K562 (cell line): Measurements from ENCODE around the gene PCDHGB1. TPM values are rescaled to one million over a fixed set of nuclear protein-coding genes. Genes with fewer than 3 reads are reported as not detected.

Experiments used
- ATAC-seq: fragments of 200-7000 bp; cut with Tn5 transposase; 3 replicates; pipeline ENCODE4 v1.9.1; 2020; ENCODE audit warnings: moderate library complexity
- BruUV-seq: library from RNA; stranded (reverse); fragments of 400-500 nt; replicated peaks from 2 replicates; lab custom pipeline; 2021; lab: Mats Ljungman, UMichigan
- CTCF ChIA-PET: fragments of 300-600 bp; formaldehyde crosslinking; extraction: SDS; loops from one replicate; lab custom pipeline; 2021; ENCODE audit warnings: low intra/inter-chr PET ratio; lab: Yijun Ruan, JAX
- POLR2A ChIA-PET: fragments of 300-600, 350-650 bp; sonication (Branson Sonifier 250); formaldehyde crosslinking; extraction: SDS; loops from one replicate; lab custom pipeline; 2021; ENCODE audit warnings: antibody characterized with exemption, inconsistent platforms; lab: Yijun Ruan, JAX
- DNase-seq, 4 experiments: peaks; one replicate each; pipeline versions ENCODE4 v3.0.0 to v3.0.0-alpha.2; 2011 to 2018; ENCODE audit warnings: low spot score in 3 of 4, mixed read lengths in 3 of 4; ENCODE audit errors: extremely low read depth in 1 of 4
- FAIRE-seq: peaks from 2 replicates; lab custom pipeline; 2011; peaks lifted over from hg19 to GRCh38; lab: Jason Lieb, UNC
- H2AFZ ChIP-seq: 2 replicates; pipeline ENCODE4 v1.6.0; 2011; ENCODE audit warnings: low read depth, low read length, control low read depth, inconsistent platforms
- H3K27ac ChIP-seq: fragments of 200-600 bp; 3 replicates; pipeline ENCODE4 v1.8.0; 2011; ENCODE audit warnings: low read depth, mild to moderate bottlenecking, control low read depth, inconsistent platforms, low read length, moderate library complexity, mixed read lengths; ENCODE audit errors: extremely low read depth
- H3K27me3 ChIP-seq, 2 experiments: fragments of 300-600 bp in 1 of 2; 2 replicates in 1 of 2; 3 replicates in 1 of 2; pipeline versions ENCODE4 v1.6.0 to v1.8.0; 2011; ENCODE audit warnings: inconsistent platforms in 2 of 2, low read length in 2 of 2, mild to moderate bottlenecking in 1 of 2, mixed read lengths in 1 of 2, moderate library complexity in 1 of 2; ENCODE audit not compliant: control insufficient read depth in 2 of 2, insufficient read depth in 2 of 2
- H3K36me3 ChIP-seq: fragments of 300-600 bp; 3 replicates; pipeline ENCODE4 v1.8.0; 2011; ENCODE audit warnings: mild to moderate bottlenecking, low read length, inconsistent platforms; ENCODE audit not compliant: control insufficient read depth, insufficient read depth
- H3K4me1 ChIP-seq, 2 experiments: fragments of 200-600 bp in 1 of 2; replicated peaks in 1 of 2; 2 replicates in 1 of 2; 3 replicates in 1 of 2; pipeline versions ENCODE4 v1.5.1 to v1.8.0; 2011; ENCODE audit warnings: inconsistent platforms in 2 of 2, low read length in 2 of 2, mild to moderate bottlenecking in 1 of 2, mixed read lengths in 1 of 2, moderate library complexity in 1 of 2; ENCODE audit not compliant: control insufficient read depth in 2 of 2, insufficient read depth in 2 of 2
- H3K4me2 ChIP-seq: 2 replicates; pipeline ENCODE4 v1.6.1; 2011; ENCODE audit warnings: low read length, control low read depth, inconsistent platforms, mixed read lengths; ENCODE audit not compliant: insufficient read depth
- H3K4me3 ChIP-seq: fragments of 200-600 bp; sonication (generic), shearing (Covaris generic); 2 replicates; pipeline ENCODE4 v1.5.1; 2016; ENCODE audit warnings: control low read depth, inconsistent platforms
- H3K79me2 ChIP-seq: fragments of 200-600 bp; 3 replicates; pipeline ENCODE4 v1.8.0; 2011; ENCODE audit warnings: low read length, inconsistent platforms; ENCODE audit not compliant: control insufficient read depth, insufficient read depth
- H3K9ac ChIP-seq, 2 experiments: 2 replicates each; pipeline versions ENCODE4 v1.6.0 to v1.6.1; 2011; ENCODE audit warnings: low read depth in 2 of 2, low read length in 2 of 2, control low read depth in 1 of 2, inconsistent platforms in 1 of 2, mild to moderate bottlenecking in 1 of 2, mixed read lengths in 1 of 2; ENCODE audit not compliant: insufficient read depth in 1 of 2
- H3K9me1 ChIP-seq: one replicate; pipeline ENCODE4 v1.6.0; 2011; ENCODE audit warnings: inconsistent platforms, mild to moderate bottlenecking, low read length, moderate library complexity; ENCODE audit not compliant: control insufficient read depth, insufficient read depth
- H3K9me3 ChIP-seq: replicated peaks from 2 replicates; pipeline ENCODE4 v1.5.1; 2011; ENCODE audit warnings: low read depth, low read length, inconsistent platforms; ENCODE audit not compliant: control insufficient read depth, insufficient read depth
- H4K20me1 ChIP-seq: replicated peaks from 2 replicates; pipeline ENCODE4 v1.6.1; 2011; ENCODE audit warnings: low read length, inconsistent platforms, mixed read lengths; ENCODE audit not compliant: control insufficient read depth, insufficient read depth
- GATAD2A ChIP-seq: fragments of 450-650 bp; IDR thresholded peaks from 2 replicates; pipeline ENCODE4 v1.6.1; 2017
- HNRNPH1 ChIP-seq: fragments of 200-400 bp; formaldehyde crosslinking; optimal IDR thresholded peaks from 2 replicates; pipeline ENCODE3; 2017; ENCODE audit warnings: low read depth, mild to moderate bottlenecking, low read length, moderate library complexity
- KLF6 ChIP-seq: fragments of 250-450 bp; sonication (Bioruptor Pico); IDR thresholded peaks from 2 replicates; pipeline ENCODE4 v1.4.0; 2020; ENCODE audit warnings: mild to moderate bottlenecking, moderate library complexity, borderline replicate concordance
- SMAD3 ChIP-seq: fragments of 450-650 bp; formaldehyde crosslinking; conservative IDR thresholded peaks from 2 replicates; pipeline ENCODE4 v1.4.0; 2020; ENCODE audit warnings: mild to moderate bottlenecking
- SREBF1 ChIP-seq: fragments of 150-350 bp; IDR thresholded peaks from 2 replicates; pipeline ENCODE4 v1.6.1; 2014; ENCODE audit warnings: antibody characterized with exemption, low read depth, low read length, borderline replicate concordance
- SRSF7 ChIP-seq: fragments of 200-400 bp; formaldehyde crosslinking; optimal IDR thresholded peaks from 2 replicates; pipeline ENCODE3; 2017; ENCODE audit warnings: mild to moderate bottlenecking, low read depth, low read length
- ZNF764 ChIP-seq: fragments of 250-450 bp; sonication (Bioruptor Pico); IDR thresholded peaks from 2 replicates; pipeline ENCODE4 v1.4.0; 2020; ENCODE audit warnings: low read depth, mild to moderate bottlenecking, moderate library complexity
- ZNF79 ChIP-seq: fragments of 250-450 bp; sonication (Bioruptor Pico); IDR thresholded peaks from 2 replicates; pipeline ENCODE4 v1.4.0; 2020; ENCODE audit warnings: low read depth, mild to moderate bottlenecking, moderate library complexity
- WGBS: fragments of 100-300 bp; shearing (Covaris generic); methylation state at CpG from one replicate; pipeline ENCODE4 v1.1.6; 2016; ENCODE audit warnings: low coverage, mixed read lengths; ENCODE audit not compliant: insufficient coverage; ENCODE audit errors: missing lambda C conversion rate; 5-methylcytosine and 5-hydroxymethylcytosine counted together
- in situ Hi-C: fragments of 300-500 bp; cut with MboI; formaldehyde crosslinking; loops from 4 replicates; pipeline ENCODE4 v1.15.0; 2018; ENCODE audit warnings: inconsistent platforms, mixed read lengths
- intact Hi-C: fragments of 100-400 bp; cut with micrococcal nuclease; formaldehyde crosslinking; loops from 2 replicates; pipeline ENCODE4 v1.14.2; 2022
- polyA plus RNA-seq, 8 experiments: library from polyadenylated mRNA; depleted of rRNA in 4 of 8; stranded (reverse) in 5 of 8; unstranded in 3 of 8; fragments of >200 nt; fragmentation: Nextera tagmentation in 2 of 8; fragmentation: Illumina TruSeq in 1 of 8; extraction: Ambion mirVana in 2 of 8; extraction: Trizol in 1 of 8; gene quantifications; 2 replicates each; pipeline versions ENCODE4 v1.2.1 to v1.2.3, GENCODE V29; 2011 to 2014; ENCODE audit warnings: inconsistent platforms in 1 of 8, missing spikeins in 1 of 8
- total RNA-seq, 7 experiments: library from RNA; depleted of rRNA in 6 of 7; stranded (reverse); fragments of >200 nt in 6 of 7; fragmentation: Illumina TruSeq in 2 of 7; extraction: Trizol in 2 of 7; gene quantifications; 2 replicates each; pipeline versions ENCODE4 v1.2.1 to v1.2.3, GENCODE V29; 2011 to 2021; ENCODE audit warnings: low replicate concordance in 1 of 7
- TF ChIP-seq, protein P1 (sequence below): fragments of 250-450 bp; sonication (Bioruptor Pico); IDR thresholded peaks from 2 replicates; pipeline ENCODE4 v1.4.0; 2020; ENCODE audit warnings: mild to moderate bottlenecking, moderate library complexity
- TF ChIP-seq, protein P2 (sequence below): sonication (generic); formaldehyde crosslinking; IDR thresholded peaks from 2 replicates; pipeline ENCODE4 v1.5.0; 2020; ENCODE audit warnings: missing genetic modification reagents
- TF ChIP-seq, protein P3 (sequence below): fragments of 250-450 bp; sonication (Bioruptor Pico); IDR thresholded peaks from 2 replicates; pipeline ENCODE4 v1.8.0; 2022; ENCODE audit warnings: moderate library complexity, mild to moderate bottlenecking, inconsistent platforms

PCDHGB1 gene
- total and polyA plus RNA-seq, 9 of the 15 experiments (the other 6 are each of a cell fraction or from before 2014, with no cell fraction given): 0.06 to 0.20 (median 0.07) TPM; not detected in 2

DNA sequence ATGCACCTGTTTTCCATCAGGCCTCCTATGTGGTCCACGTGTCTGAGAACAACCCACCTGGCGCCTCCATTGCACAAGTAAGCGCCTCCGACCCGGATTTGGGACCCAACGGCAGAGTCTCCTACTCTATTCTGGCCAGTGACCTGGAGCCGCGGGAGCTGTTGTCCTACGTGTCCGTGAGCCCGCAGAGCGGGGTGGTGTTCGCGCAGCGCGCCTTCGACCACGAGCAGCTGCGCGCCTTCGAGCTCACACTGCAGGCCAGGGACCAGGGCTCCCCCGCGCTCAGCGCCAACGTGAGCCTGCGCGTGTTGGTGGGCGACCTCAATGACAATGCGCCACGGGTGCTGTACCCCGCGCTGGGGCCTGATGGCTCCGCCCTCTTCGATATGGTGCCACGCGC, 1.7 kb downstream of the PCDHGB1 start:
- in situ Hi-C loops: no loop called here
- Histone ChIP-seq H3K79me2 (no peaks in the 10 kb centered on the region), H3K9me3 (no peaks in the 10 kb centered on the region), H3K4me2 (no peak overlapping the region), H3K36me3 (no peaks in the 10 kb centered on the region), H4K20me1 (no peaks in the 10 kb centered on the region), H3K4me3 (no peak overlapping the region), H3K9ac (no peak overlapping the region), H2AFZ (no peak overlapping the region), H3K9me1 (no peaks in the 10 kb centered on the region), H3K27ac (no peak overlapping the region), H3K4me1 (peaks cover 3 to 5% of the 10 kb centered on the region in 2 experiments; a peak in 3 of 5 replicates), H3K27me3 (peaks cover 0 to 13% of the 10 kb centered on the region in 2 experiments; a peak in 3 of 5 replicates)
- 52% methylated on average over 24 of the region's 36 CpGs for WGBS
- BruUV-seq: no TSS peak
- FAIRE-seq: no peak
- ChIA-PET CTCF (no interaction called here), POLR2A (no interaction called here)
- no peak for ATAC-seq
- intact Hi-C loops: no loop called here
- no peak for DNase-seq
- TF ChIP-seq SRSF7: no peak
- TF ChIP-seq, protein P1, sequence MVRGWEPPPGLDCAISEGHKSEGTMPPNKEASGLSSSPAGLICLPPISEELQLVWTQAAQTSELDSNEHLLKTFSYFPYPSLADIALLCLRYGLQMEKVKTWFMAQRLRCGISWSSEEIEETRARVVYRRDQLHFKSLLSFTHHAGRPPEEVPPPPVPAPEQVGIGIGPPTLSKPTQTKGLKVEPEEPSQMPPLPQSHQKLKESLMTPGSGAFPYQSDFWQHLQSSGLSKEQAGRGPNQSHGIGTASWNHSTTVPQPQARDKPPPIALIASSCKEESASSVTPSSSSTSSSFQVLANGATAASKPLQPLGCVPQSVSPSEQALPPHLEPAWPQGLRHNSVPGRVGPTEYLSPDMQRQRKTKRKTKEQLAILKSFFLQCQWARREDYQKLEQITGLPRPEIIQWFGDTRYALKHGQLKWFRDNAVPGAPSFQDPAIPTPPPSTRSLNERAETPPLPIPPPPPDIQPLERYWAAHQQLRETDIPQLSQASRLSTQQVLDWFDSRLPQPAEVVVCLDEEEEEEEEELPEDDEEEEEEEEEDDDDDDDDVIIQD (CRISPR knock-in tag): no peak
- no peak for TF ChIP-seq KLF6 (CRISPR knock-in tag)
- no peak for TF ChIP-seq SREBF1
- TF ChIP-seq SMAD3 (CRISPR knock-in tag): no peak
- TF ChIP-seq ZNF79: no peak
- TF ChIP-seq, protein P2, sequence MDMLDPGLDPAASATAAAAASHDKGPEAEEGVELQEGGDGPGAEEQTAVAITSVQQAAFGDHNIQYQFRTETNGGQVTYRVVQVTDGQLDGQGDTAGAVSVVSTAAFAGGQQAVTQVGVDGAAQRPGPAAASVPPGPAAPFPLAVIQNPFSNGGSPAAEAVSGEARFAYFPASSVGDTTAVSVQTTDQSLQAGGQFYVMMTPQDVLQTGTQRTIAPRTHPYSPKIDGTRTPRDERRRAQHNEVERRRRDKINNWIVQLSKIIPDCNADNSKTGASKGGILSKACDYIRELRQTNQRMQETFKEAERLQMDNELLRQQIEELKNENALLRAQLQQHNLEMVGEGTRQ: no peak
- TF ChIP-seq, protein P3, sequence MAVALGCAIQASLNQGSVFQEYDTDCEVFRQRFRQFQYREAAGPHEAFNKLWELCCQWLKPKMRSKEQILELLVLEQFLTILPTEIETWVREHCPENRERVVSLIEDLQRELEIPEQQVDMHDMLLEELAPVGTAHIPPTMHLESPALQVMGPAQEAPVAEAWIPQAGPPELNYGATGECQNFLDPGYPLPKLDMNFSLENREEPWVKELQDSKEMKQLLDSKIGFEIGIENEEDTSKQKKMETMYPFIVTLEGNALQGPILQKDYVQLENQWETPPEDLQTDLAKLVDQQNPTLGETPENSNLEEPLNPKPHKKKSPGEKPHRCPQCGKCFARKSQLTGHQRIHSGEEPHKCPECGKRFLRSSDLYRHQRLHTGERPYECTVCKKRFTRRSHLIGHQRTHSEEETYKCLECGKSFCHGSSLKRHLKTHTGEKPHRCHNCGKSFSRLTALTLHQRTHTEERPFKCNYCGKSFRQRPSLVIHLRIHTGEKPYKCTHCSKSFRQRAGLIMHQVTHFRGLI (CRISPR knock-in tag): no peak
- TF ChIP-seq GATAD2A: no peak
- TF ChIP-seq ZNF764 (CRISPR knock-in tag): no peak
- TF ChIP-seq HNRNPH1: no peak
